Endothelial cell of umbilical vein (primary cell): ENCODE measurements around the gene CTXND1. TPM values are rescaled to one million over a fixed set of nuclear protein-coding genes. Genes with fewer than 3 reads are reported as not detected.

Experiments used
- BruUV-seq: library from RNA; stranded (reverse); fragments of 400-500 nt; replicated peaks from 2 replicates; lab custom pipeline; 2021; lab: Mats Ljungman, UMichigan
- CTCF ChIA-PET: fragments of 300-600, 350-600 bp; sonication (Branson Sonifier 250); formaldehyde crosslinking; loops from one replicate; lab custom pipeline; 2021; ENCODE audit warnings: antibody characterized with exemption, inconsistent platforms; lab: Charles Lee
- POLR2A ChIA-PET: fragments of 300-600, 350-600 bp; sonication (Branson Sonifier 250); formaldehyde crosslinking; loops from one replicate; lab custom pipeline; 2021; ENCODE audit warnings: antibody characterized with exemption, inconsistent platforms; lab: Charles Lee
- DNase-seq: peaks from one replicate; pipeline ENCODE4 v3.0.0-alpha.2; 2011; ENCODE audit warnings: low read depth, low spot score
- FAIRE-seq: peaks from 2 replicates; lab custom pipeline; 2011; peaks lifted over from hg19 to GRCh38; lab: Jason Lieb, UNC
- H2AFZ ChIP-seq: 2 replicates; pipeline ENCODE4 v1.6.0; 2012; ENCODE audit warnings: low read depth, low read length, control low read depth, inconsistent platforms
- H3K27ac ChIP-seq: 2 replicates; pipeline ENCODE4 v1.5.1; 2011; ENCODE audit warnings: low read depth, mild to moderate bottlenecking, control low read depth, low read length, moderate library complexity; ENCODE audit not compliant: insufficient read depth
- H3K27me3 ChIP-seq, 2 experiments: 2 replicates each; pipeline versions ENCODE4 v1.6.0 to v1.6.1; 2011; ENCODE audit warnings: low read length in 2 of 2, mixed read lengths in 1 of 2; ENCODE audit not compliant: control insufficient read depth in 2 of 2, insufficient read depth in 2 of 2
- H3K36me3 ChIP-seq, 2 experiments: 2 replicates in 1 of 2; 3 replicates in 1 of 2; pipeline ENCODE4 v1.5.1; 2011; ENCODE audit warnings: low read length in 2 of 2, mild to moderate bottlenecking in 1 of 2, moderate library complexity in 1 of 2; ENCODE audit not compliant: control insufficient read depth in 2 of 2, insufficient read depth in 2 of 2; ENCODE audit errors: extremely low read depth in 1 of 2
- H3K4me1 ChIP-seq: 3 replicates; pipeline ENCODE4 v1.5.1; 2011; ENCODE audit warnings: mild to moderate bottlenecking, low read length; ENCODE audit not compliant: control insufficient read depth, insufficient read depth; ENCODE audit errors: extremely low read depth
- H3K4me2 ChIP-seq: 2 replicates; pipeline ENCODE4 v1.6.1; 2011; ENCODE audit warnings: low read length, control low read depth, mixed read lengths; ENCODE audit not compliant: insufficient read depth
- H3K4me3 ChIP-seq, 3 experiments: fragments of 200-600 bp in 1 of 3; sonication (generic), shearing (Covaris generic) in 1 of 3; replicated peaks in 1 of 3; 2 replicates each; pipeline ENCODE4 v1.5.1; 2011 to 2016; ENCODE audit warnings: control low read depth in 3 of 3, low read length in 3 of 3, mild to moderate bottlenecking in 2 of 3, inconsistent platforms in 1 of 3, low read depth in 1 of 3, moderate library complexity in 1 of 3; ENCODE audit not compliant: insufficient read depth in 1 of 3
- H3K79me2 ChIP-seq: 2 replicates; pipeline ENCODE4 v1.6.0; 2012; ENCODE audit warnings: low read length, inconsistent platforms; ENCODE audit not compliant: control insufficient read depth, insufficient read depth
- H3K9ac ChIP-seq: replicated peaks from 2 replicates; pipeline ENCODE3; 2011; ENCODE audit warnings: low read length, control low read depth; ENCODE audit not compliant: insufficient read depth; ENCODE audit errors: extremely low read depth
- H3K9me1 ChIP-seq: replicated peaks from 3 replicates; pipeline ENCODE4 v1.6.0; 2011; ENCODE audit warnings: mild to moderate bottlenecking, low read length; ENCODE audit not compliant: control insufficient read depth, insufficient read depth; ENCODE audit errors: extremely low read depth
- H3K9me3 ChIP-seq: replicated peaks from 2 replicates; pipeline ENCODE4 v1.5.1; 2012; ENCODE audit warnings: low read length, inconsistent platforms; ENCODE audit not compliant: control insufficient read depth, insufficient read depth
- H4K20me1 ChIP-seq: replicated peaks from 2 replicates; pipeline ENCODE3; 2011; ENCODE audit warnings: mild to moderate bottlenecking, low read length; ENCODE audit not compliant: control insufficient read depth, insufficient read depth; ENCODE audit errors: extremely low read depth
- EZH2 ChIP-seq: IDR thresholded peaks from 2 replicates; pipeline ENCODE4 v1.6.1; 2012; ENCODE audit warnings: borderline replicate concordance, low read depth, mild to moderate bottlenecking, moderate library complexity, low read length, inconsistent platforms; ENCODE audit not compliant: severe bottlenecking
- FOS ChIP-seq: IDR thresholded peaks from 2 replicates; pipeline ENCODE4 v1.6.1; 2011; ENCODE audit warnings: mild to moderate bottlenecking, low read length, moderate library complexity, borderline replicate concordance; ENCODE audit not compliant: insufficient read depth
- GATA2 ChIP-seq: IDR thresholded peaks from 2 replicates; pipeline ENCODE4 v1.7.0; 2011; ENCODE audit warnings: low read depth, mild to moderate bottlenecking, moderate library complexity, mixed read lengths, low read length; ENCODE audit not compliant: insufficient read length, insufficient read depth
- JUN ChIP-seq: IDR thresholded peaks from 2 replicates; pipeline ENCODE4 v1.6.1; 2011; ENCODE audit warnings: borderline replicate concordance, low read depth; ENCODE audit not compliant: insufficient read length, insufficient read depth
- MYC ChIP-seq: IDR thresholded peaks from one replicate; pipeline ENCODE4 v1.6.1; 2011; ENCODE audit warnings: mild to moderate bottlenecking, low read depth, low read length
- POLR2A ChIP-seq: IDR thresholded peaks from 2 replicates; pipeline ENCODE4 v1.6.1; 2012; ENCODE audit warnings: low read depth, mild to moderate bottlenecking, control low read depth, low read length
- POLR2AphosphoS5 ChIP-seq: IDR thresholded peaks from 2 replicates; pipeline ENCODE4 v1.6.1; 2012; ENCODE audit warnings: low read depth, mild to moderate bottlenecking, control low read depth, low read length, moderate library complexity; ENCODE audit not compliant: insufficient read depth
- dilution Hi-C: fragments of 300-500 bp; cut with MboI; formaldehyde crosslinking; loops from one replicate; pipeline ENCODE4 v1.15.0; 2019; ENCODE audit warnings: low sequenced_read_pairs; ENCODE audit not compliant: extremely low pct_ligation_motif_present
- intact Hi-C: fragments of 100-400 bp; cut with micrococcal nuclease; formaldehyde crosslinking; loops from one replicate; pipeline ENCODE4 v1.10.0; 2022
- polyA plus RNA-seq, 4 experiments: library from polyadenylated mRNA; depleted of rRNA in 3 of 4; stranded (reverse) in 3 of 4; unstranded in 1 of 4; fragments of >200 nt; gene quantifications; 2 replicates each; pipeline versions ENCODE4 v1.2.1 to v1.2.3, GENCODE V29; 2011 to 2012; ENCODE audit warnings: missing spikeins in 1 of 4
- total RNA-seq: library from RNA; stranded (reverse); gene quantifications from 2 replicates; pipeline ENCODE4 v1.2.3, GENCODE V29; 2021
- TF ChIP-seq, protein P1 (sequence below): IDR thresholded peaks from 2 replicates; pipeline ENCODE4 v1.6.1; 2011; ENCODE audit not compliant: insufficient read depth, insufficient read length
- TF ChIP-seq, protein P2 (sequence below), 2 donors: IDR thresholded peaks; 1 replicate in 1 of 2; 2 replicates in 1 of 2; pipeline ENCODE4 v1.5.1; 2011; ENCODE audit warnings: low read length in 2 of 2, mild to moderate bottlenecking in 2 of 2, moderate library complexity in 2 of 2, control low read depth in 1 of 2, inconsistent platforms in 1 of 2, low read depth in 1 of 2; ENCODE audit not compliant: insufficient read depth in 1 of 2; ENCODE audit errors: extremely low read depth in 1 of 2

CTXND1 gene
- total and polyA plus RNA-seq, 2 donors (not counting 3 experiments of a cell fraction or from before 2014, with no cell fraction given) = not detected

DNA sequence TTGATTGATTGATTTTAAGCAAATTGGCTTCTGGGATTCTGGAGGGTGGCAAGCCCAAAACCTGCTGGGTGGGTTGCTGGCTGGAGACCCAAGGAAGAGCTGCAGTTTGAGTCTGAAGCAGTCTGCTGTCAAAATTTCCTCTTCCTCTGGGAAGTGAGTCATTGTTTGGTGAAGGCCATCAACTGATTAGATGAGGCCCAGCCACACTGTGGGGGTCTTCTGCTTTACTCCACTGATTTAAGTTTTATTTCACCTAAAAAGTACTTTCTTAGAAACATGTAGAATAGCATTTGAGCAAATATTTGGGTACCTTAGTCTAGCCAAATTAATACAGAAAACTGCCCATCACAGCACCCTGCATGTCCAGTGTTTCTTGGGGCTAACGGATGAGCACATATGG, 65.4 kb downstream of the CTXND1 start:
- ChIA-PET POLR2A (interaction anchor here (1.0 kb wide), 1 partner anchor 35 kb away, joined by 6 read pairs; no protein-coding TSS in a partner anchor), CTCF (interaction anchor here (1.3 kb wide), 1 partner anchor 10 kb away, joined by 3 read pairs; no protein-coding TSS in a partner anchor)
- TF ChIP-seq JUN (no peak), GATA2 (no peak), POLR2A (no peak), POLR2AphosphoS5 (no peak), EZH2 (no peak), MYC (no peak), FOS (no peak)
- TF ChIP-seq, protein P1, sequence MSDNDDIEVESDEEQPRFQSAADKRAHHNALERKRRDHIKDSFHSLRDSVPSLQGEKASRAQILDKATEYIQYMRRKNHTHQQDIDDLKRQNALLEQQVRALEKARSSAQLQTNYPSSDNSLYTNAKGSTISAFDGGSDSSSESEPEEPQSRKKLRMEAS = no peak
- TF ChIP-seq, protein P2, sequence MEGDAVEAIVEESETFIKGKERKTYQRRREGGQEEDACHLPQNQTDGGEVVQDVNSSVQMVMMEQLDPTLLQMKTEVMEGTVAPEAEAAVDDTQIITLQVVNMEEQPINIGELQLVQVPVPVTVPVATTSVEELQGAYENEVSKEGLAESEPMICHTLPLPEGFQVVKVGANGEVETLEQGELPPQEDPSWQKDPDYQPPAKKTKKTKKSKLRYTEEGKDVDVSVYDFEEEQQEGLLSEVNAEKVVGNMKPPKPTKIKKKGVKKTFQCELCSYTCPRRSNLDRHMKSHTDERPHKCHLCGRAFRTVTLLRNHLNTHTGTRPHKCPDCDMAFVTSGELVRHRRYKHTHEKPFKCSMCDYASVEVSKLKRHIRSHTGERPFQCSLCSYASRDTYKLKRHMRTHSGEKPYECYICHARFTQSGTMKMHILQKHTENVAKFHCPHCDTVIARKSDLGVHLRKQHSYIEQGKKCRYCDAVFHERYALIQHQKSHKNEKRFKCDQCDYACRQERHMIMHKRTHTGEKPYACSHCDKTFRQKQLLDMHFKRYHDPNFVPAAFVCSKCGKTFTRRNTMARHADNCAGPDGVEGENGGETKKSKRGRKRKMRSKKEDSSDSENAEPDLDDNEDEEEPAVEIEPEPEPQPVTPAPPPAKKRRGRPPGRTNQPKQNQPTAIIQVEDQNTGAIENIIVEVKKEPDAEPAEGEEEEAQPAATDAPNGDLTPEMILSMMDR (IDR thresholded peaks at IDR 0.05; ENCODE audit: extremely low read depth in 1 of 2, insufficient read depth in 1 of 2, low read depth in 1 of 2, low read length in 2 of 2) = no peak
- Histone ChIP-seq H3K4me1 (peaks cover 19% of the 10 kb centered on the region), H3K27me3 (no peaks in the 10 kb centered on the region), H3K4me3 (no peak overlapping the region), H3K9ac (no peak overlapping the region), H3K9me1 (no peaks in the 10 kb centered on the region), H3K4me2 (no peak overlapping the region), H3K79me2 (no peaks in the 10 kb centered on the region), H4K20me1 (no peaks in the 10 kb centered on the region), H3K9me3 (no peaks in the 10 kb centered on the region), H2AFZ (no peak overlapping the region), H3K36me3 (no peaks in the 10 kb centered on the region), H3K27ac (no peak overlapping the region)
- DNase-seq (no peak), FAIRE-seq (no peak)
- intact Hi-C loops = no loop called here
- dilution Hi-C loops = no loop called here
- no TSS peak for BruUV-seq
